ENCODE results near the gene CPED1.

The CPED1 gene

GRCh38 chr7:121160150-121161008 lies 171.9 kb downstream of the CPED1 start (continued):
- TF ChIP-seq ZNF398 (tag by site-specific recombination; IDR thresholded peaks at IDR 0.05) (peak; percentile 37), ZNF623 (tag by site-specific recombination; IDR thresholded peaks at IDR 0.05) (no peak), ZNF792 (tag by site-specific recombination; IDR thresholded peaks at IDR 0.05) (no peak), ZNF280D (tag by site-specific recombination; IDR thresholded peaks at IDR 0.05) (no peak), ZBTB1 (tag by site-specific recombination; IDR thresholded peaks at IDR 0.05) (no peak), ZNF24 (tag by site-specific recombination; IDR thresholded peaks at IDR 0.05) (peak; percentile 60; the same call in 1 of the 2 replicates), KLF8 (tag by site-specific recombination; IDR thresholded peaks at IDR 0.05) (no peak), ZNF777 (tag by site-specific recombination; IDR thresholded peaks at IDR 0.05; ENCODE audit: borderline replicate concordance) (no peak), ZNF629 (tag by site-specific recombination; IDR thresholded peaks at IDR 0.05) (0 out of 2 replicates have a peak, but pooled peaks have one; percentile 51), ZNF19 (tag by site-specific recombination; IDR thresholded peaks at IDR 0.05; ENCODE audit: low read depth) (no peak), ZNF16 (tag by site-specific recombination; IDR thresholded peaks at IDR 0.05; ENCODE audit: low read depth) (no peak), ZSCAN16 (tag by site-specific recombination; IDR thresholded peaks at IDR 0.05) (no peak), PRDM6 (tag by site-specific recombination; IDR thresholded peaks at IDR 0.05) (no peak), ZNF510 (tag by site-specific recombination; IDR thresholded peaks at IDR 0.05; ENCODE audit: insufficient replicate concordance) (no peak), ZNF48 (tag by site-specific recombination; IDR thresholded peaks at IDR 0.05) (no peak), TSHZ1 (tag by site-specific recombination; IDR thresholded peaks at IDR 0.05; ENCODE audit: borderline replicate concordance) (no peak), ZNF600 (tag by site-specific recombination; IDR thresholded peaks at IDR 0.05) (no peak), REPIN1 (tag by site-specific recombination; IDR thresholded peaks at IDR 0.05; ENCODE audit: low read depth) (no peak), ZNF561 (tag by site-specific recombination; IDR thresholded peaks at IDR 0.05; ENCODE audit: borderline replicate concordance) (no peak), ZNF146 (tag by site-specific recombination; IDR thresholded peaks at IDR 0.05) (no peak), ZFP3 (tag by site-specific recombination; IDR thresholded peaks at IDR 0.05; ENCODE audit: low read depth) (no peak), ZNF266 (tag by site-specific recombination; IDR thresholded peaks at IDR 0.05; ENCODE audit: low read depth) (no peak), ZNF133 (tag by site-specific recombination; IDR thresholded peaks at IDR 0.05) (no peak), ZNF248 (tag by site-specific recombination; IDR thresholded peaks at IDR 0.05) (no peak), ZBTB8A (tag by site-specific recombination; IDR thresholded peaks at IDR 0.05) (no peak), ZNF530 (tag by site-specific recombination; IDR thresholded peaks at IDR 0.05; ENCODE audit: low read depth) (no peak), ZNF23 (tag by site-specific recombination; IDR thresholded peaks at IDR 0.05; ENCODE audit: borderline replicate concordance) (no peak), ZNF677 (tag by site-specific recombination; IDR thresholded peaks at IDR 0.05) (no peak), ZNF837 (tag by site-specific recombination; IDR thresholded peaks at IDR 0.05) (no peak), ZNF354C (tag by site-specific recombination; IDR thresholded peaks at IDR 0.05; ENCODE audit: borderline replicate concordance, low read depth) (no peak), ZEB2 (tag by site-specific recombination; IDR thresholded peaks at IDR 0.05) (no peak)
